Kidney epithelial cell (primary cell): ENCODE data around the gene STAG2. TPM values are rescaled to one million over a fixed set of nuclear protein-coding genes. Genes with fewer than 3 reads are reported as not detected.
"Not testable (repeated sequence)": the region's sequence is repeated elsewhere in the genome, so short reads cannot be mapped to it uniquely, and the experiment has no call there.

Experiments used
- DNase-seq: peaks from one replicate; pipeline ENCODE4 v3.0.0-alpha.2; 2010; ENCODE audit warnings: low read depth
- H3K27me3 ChIP-seq: 2 replicates; pipeline ENCODE4 v1.6.0; 2011; ENCODE audit warnings: low read length; ENCODE audit not compliant: control insufficient read depth, insufficient read depth
- H3K36me3 ChIP-seq: 2 replicates; pipeline ENCODE4 v1.5.1; 2011; ENCODE audit warnings: low read length; ENCODE audit not compliant: control insufficient read depth, insufficient read depth
- H3K4me3 ChIP-seq: 2 replicates; pipeline ENCODE4 v1.5.1; 2011; ENCODE audit warnings: low read depth, mild to moderate bottlenecking, control low read depth, low read length
- total RNA-seq: library from RNA; depleted of rRNA; stranded (reverse); fragments of >200 nt; gene quantifications from 2 replicates; pipeline ENCODE4 v1.2.3, GENCODE V29; 2015
- TF ChIP-seq, protein P1 (sequence below): IDR thresholded peaks from 2 replicates; pipeline ENCODE4 v1.5.1; 2011; ENCODE audit warnings: mild to moderate bottlenecking, moderate library complexity, low read length, control low read depth, inconsistent platforms; ENCODE audit not compliant: insufficient read depth, poor library complexity, severe bottlenecking

The STAG2 gene
- total RNA-seq, 1 donor from 2014 or later, result 35.1 TPM

DNA sequence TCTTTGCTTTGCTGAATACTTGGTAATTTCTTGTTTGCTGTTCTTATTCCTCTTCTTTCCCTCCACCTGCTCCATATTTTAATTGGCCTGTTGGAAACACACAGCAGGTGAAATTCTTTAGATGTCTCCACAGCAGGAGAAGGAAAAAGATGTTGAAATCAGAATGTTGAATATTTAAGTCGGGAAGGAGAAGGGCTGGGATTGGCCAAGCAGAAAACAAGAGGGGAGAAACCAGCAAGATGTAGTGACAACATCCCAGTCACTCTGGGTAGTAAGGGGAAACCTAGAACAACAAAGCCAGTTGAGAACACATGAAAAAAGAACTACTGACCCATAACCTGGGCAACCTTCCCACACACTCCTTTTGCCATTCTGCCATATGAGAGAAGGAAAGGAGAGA lies 37.3 kb upstream of the STAG2 start:
- no peaks in the 10 kb centered on the region for H3K27me3 ChIP-seq
- DNase-seq, result no peak
- TF ChIP-seq, protein P1, sequence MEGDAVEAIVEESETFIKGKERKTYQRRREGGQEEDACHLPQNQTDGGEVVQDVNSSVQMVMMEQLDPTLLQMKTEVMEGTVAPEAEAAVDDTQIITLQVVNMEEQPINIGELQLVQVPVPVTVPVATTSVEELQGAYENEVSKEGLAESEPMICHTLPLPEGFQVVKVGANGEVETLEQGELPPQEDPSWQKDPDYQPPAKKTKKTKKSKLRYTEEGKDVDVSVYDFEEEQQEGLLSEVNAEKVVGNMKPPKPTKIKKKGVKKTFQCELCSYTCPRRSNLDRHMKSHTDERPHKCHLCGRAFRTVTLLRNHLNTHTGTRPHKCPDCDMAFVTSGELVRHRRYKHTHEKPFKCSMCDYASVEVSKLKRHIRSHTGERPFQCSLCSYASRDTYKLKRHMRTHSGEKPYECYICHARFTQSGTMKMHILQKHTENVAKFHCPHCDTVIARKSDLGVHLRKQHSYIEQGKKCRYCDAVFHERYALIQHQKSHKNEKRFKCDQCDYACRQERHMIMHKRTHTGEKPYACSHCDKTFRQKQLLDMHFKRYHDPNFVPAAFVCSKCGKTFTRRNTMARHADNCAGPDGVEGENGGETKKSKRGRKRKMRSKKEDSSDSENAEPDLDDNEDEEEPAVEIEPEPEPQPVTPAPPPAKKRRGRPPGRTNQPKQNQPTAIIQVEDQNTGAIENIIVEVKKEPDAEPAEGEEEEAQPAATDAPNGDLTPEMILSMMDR, result no peak
- no peak overlapping the region for H3K4me3 ChIP-seq
- H3K36me3 ChIP-seq, result no peaks in the 10 kb centered on the region

DNA sequence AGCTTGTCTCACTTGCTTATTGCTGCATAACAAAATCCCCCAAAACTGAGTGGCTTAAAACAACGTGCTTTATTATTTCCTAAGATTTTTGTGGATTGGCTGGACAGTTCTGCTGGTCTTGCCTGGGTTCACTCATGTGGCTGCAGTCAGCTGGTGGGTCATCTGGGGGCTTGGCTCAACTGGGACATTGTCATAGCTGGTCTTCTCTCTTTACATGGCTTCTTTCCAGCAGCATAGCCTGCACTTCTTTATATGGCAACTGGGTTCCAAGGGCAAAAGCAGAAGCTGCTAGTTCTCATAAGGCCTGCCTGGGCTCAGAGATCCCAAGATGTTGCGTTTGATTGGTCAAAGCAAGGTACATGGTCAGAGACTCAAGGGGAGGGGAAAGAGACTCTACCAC lies 33.7 kb upstream of the STAG2 start:
- DNase-seq, result no peak
- no peaks in the 10 kb centered on the region for H3K36me3 ChIP-seq
- H3K27me3 ChIP-seq, result no peaks in the 10 kb centered on the region
- TF ChIP-seq, protein P1, result no peak
- H3K4me3 ChIP-seq, result no peak overlapping the region

DNA sequence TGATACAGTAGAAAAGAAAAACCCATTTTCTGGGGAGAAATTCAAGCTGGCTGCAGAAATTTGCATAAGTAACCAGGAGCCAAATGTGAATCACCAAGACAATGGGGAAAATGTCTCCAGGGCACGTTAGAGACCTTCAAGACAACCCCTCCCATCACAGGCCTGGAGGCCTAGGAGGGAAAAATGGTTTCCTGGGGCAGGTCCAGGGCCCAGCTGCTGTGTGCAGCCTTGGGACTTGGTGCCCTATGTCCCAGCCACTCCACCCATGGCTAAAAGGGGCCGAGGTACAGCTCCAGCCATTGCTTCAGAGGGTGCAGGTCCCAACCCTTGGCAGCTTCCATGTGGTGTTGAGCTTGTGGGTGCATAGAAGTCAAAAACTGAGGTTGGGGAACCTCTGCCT lies 29.5 kb upstream of the STAG2 start:
- not testable (repeated sequence) for H3K27me3 ChIP-seq, H3K4me3 ChIP-seq, DNase-seq, H3K36me3 ChIP-seq

DNA sequence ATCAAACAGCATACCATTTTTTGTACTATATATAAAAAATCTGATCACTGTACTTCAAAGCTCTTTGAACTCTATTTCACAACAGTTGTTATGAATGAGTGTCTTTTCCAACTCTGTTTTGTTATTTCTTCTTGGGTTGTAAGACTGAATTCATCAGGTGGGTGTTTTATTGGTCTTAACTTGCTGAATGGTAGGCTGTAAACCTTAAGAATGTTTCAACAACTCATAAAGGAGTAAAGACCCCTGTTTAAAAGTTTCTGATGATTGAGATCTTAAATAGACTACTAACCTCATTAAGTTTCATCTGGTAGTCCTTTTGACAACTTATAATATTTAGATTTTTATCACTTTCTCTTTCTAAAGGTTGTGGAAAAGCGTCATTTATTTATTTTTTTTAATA lies 18.4 kb upstream of the STAG2 start:
- no peaks in the 10 kb centered on the region for H3K27me3 ChIP-seq
- H3K36me3 ChIP-seq, result no peaks in the 10 kb centered on the region
- TF ChIP-seq, protein P1, result no peak
- H3K4me3 ChIP-seq, result no peak overlapping the region
- DNase-seq, result no peak

DNA sequence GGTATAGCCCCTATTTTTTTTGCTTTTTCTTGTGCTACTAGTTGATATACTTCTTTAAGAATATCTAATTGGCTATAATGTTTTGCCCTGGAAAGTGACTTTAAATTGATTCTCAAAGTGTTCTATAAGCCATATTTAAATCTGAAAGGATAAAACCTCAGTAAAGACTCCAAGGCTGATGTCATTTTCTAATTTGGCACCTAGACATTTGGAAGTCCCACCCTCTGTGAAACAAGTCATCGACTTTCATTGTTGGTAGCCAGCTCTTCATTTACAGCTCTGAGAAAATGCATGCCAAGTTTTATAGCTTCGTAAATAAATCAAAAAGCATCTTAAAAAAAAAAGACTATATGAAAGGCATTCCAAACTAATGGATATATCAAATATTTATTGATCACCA lies 18.0 kb upstream of the STAG2 start:
- Histone ChIP-seq H3K4me3 (no peak overlapping the region), H3K27me3 (no peaks in the 10 kb centered on the region), H3K36me3 (no peaks in the 10 kb centered on the region)
- no peak for DNase-seq
- TF ChIP-seq, protein P1, result no peak

DNA sequence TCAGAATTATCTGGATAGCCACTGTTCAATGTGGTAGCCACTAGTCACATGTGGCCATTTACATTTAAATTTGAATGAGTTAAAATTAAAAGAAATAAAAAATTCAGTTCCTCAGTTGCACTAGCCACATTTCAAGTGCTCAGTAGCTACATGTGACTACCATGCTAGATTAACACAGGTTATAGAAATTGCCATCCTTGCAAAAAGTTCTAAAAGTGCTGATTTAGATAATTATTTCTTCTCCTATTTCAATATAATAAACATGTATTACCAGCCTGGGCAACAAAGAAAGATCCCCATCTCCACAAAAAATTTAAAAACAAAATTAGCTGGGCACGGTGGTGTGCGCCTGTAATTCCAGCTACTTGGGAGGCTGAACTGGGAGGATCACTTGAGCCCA lies 11.7 kb upstream of the STAG2 start:
- H3K27me3 ChIP-seq, result no peaks in the 10 kb centered on the region
- TF ChIP-seq, protein P1, result no peak
- no peaks in the 10 kb centered on the region for H3K36me3 ChIP-seq
- H3K4me3 ChIP-seq, result no peak overlapping the region
- no peak for DNase-seq
